IMR-90 (cell line): ENCODE data around the gene SEMA3E. TPM values are rescaled to one million over a fixed set of nuclear protein-coding genes. Genes with fewer than 3 reads are reported as not detected.

Experiments
- ATAC-seq: fragments of 200-7000 bp; cut with Tn5 transposase; 2 replicates; pipeline ENCODE4 v1.9.1; 2020; ENCODE audit warnings: low read depth, mild to moderate bottlenecking, moderate library complexity
- BruUV-seq: library from RNA; stranded (reverse); fragments of 400-500 nt; replicated peaks from 2 replicates; lab custom pipeline; 2021; lab: Mats Ljungman, UMichigan
- CTCF ChIA-PET: fragments of 300-600 bp; formaldehyde crosslinking; extraction: SDS; loops from one replicate; lab custom pipeline; 2021; ENCODE audit warnings: antibody characterized with exemption; lab: Yijun Ruan, JAX
- POLR2A ChIA-PET: fragments of 300-600 bp; sonication (Branson Sonifier 250); formaldehyde crosslinking; loops from one replicate; lab custom pipeline; 2022; ENCODE audit warnings: antibody characterized with exemption; ENCODE audit not compliant: unreplicated experiment; lab: Charles Lee
- DNase-seq: peaks from one replicate; pipeline ENCODE4 v3.0.0; 2013
- H2AFZ ChIP-seq: replicated peaks from 2 replicates; pipeline ENCODE3; 2013; ENCODE audit warnings: low read length, mild to moderate bottlenecking; ENCODE audit not compliant: poor library complexity
- H2AK5ac ChIP-seq: 2 replicates; pipeline ENCODE4 v1.6.1; 2013; ENCODE audit warnings: low read depth, low read length, inconsistent platforms
- H2AK9ac ChIP-seq: replicated peaks from 2 replicates; pipeline ENCODE3; 2013; ENCODE audit warnings: mild to moderate bottlenecking, low read depth, low read length, moderate library complexity; ENCODE audit not compliant: poor library complexity
- H2BK120ac ChIP-seq: 2 replicates; pipeline ENCODE4 v1.6.1; 2013; ENCODE audit warnings: low read depth, low read length, inconsistent platforms
- H2BK15ac ChIP-seq: 3 replicates; pipeline ENCODE4 v1.6.1; 2013; ENCODE audit warnings: low read depth, low read length, inconsistent platforms
- H2BK20ac ChIP-seq: 2 replicates; pipeline ENCODE4 v1.6.1; 2013; ENCODE audit warnings: low read depth, mild to moderate bottlenecking, inconsistent platforms, low read length, moderate library complexity
- H2BK5ac ChIP-seq: 2 replicates; pipeline ENCODE4 v1.6.1; 2013; ENCODE audit warnings: mild to moderate bottlenecking, low read depth, low read length, inconsistent platforms; ENCODE audit not compliant: poor library complexity, severe bottlenecking
- H3K14ac ChIP-seq: replicated peaks from 2 replicates; pipeline ENCODE4 v1.6.1; 2013; ENCODE audit warnings: low read depth, low read length, inconsistent platforms
- H3K18ac ChIP-seq: 2 replicates; pipeline ENCODE4 v1.6.1; 2013; ENCODE audit warnings: low read depth, low read length, control low read depth
- H3K23ac ChIP-seq: 2 replicates; pipeline ENCODE4 v1.6.1; 2013; ENCODE audit warnings: low read depth, low read length, inconsistent platforms
- H3K27ac ChIP-seq: 2 replicates; pipeline ENCODE4 v1.5.1; 2013; ENCODE audit warnings: mild to moderate bottlenecking, control low read depth, low read length; ENCODE audit not compliant: insufficient read depth
- H3K27me3 ChIP-seq: 2 replicates; pipeline ENCODE4 v1.6.1; 2013; ENCODE audit warnings: low read length; ENCODE audit not compliant: control insufficient read depth, insufficient read depth
- H3K36me3 ChIP-seq: 2 replicates; pipeline ENCODE4 v1.6.1; 2013; ENCODE audit warnings: low read length, mixed read lengths; ENCODE audit not compliant: control insufficient read depth, insufficient read depth
- H3K4ac ChIP-seq: 2 replicates; pipeline ENCODE4 v1.6.1; 2013; ENCODE audit warnings: low read depth, low read length, inconsistent platforms
- H3K4me1 ChIP-seq: 2 replicates; pipeline ENCODE4 v1.6.1; 2013; ENCODE audit warnings: low read length, mixed read lengths; ENCODE audit not compliant: control insufficient read depth, insufficient read depth
- H3K4me2 ChIP-seq: 2 replicates; pipeline ENCODE4 v1.6.1; 2013; ENCODE audit warnings: low read depth, mild to moderate bottlenecking, control low read depth, low read length, moderate library complexity
- H3K4me3 ChIP-seq: 2 replicates; pipeline ENCODE4 v1.5.1; 2013; ENCODE audit warnings: low read depth, mild to moderate bottlenecking, control low read depth, low read length, moderate library complexity; ENCODE audit not compliant: insufficient read depth
- H3K56ac ChIP-seq: 2 replicates; pipeline ENCODE4 v1.6.1; 2013; ENCODE audit warnings: low read length, inconsistent platforms; ENCODE audit not compliant: insufficient read depth; ENCODE audit errors: extremely low read depth
- H3K79me1 ChIP-seq, 2 experiments: 2 replicates each; pipeline ENCODE4 v1.6.1; 2013; ENCODE audit warnings: low read length in 2 of 2, inconsistent platforms in 1 of 2, low read depth in 1 of 2
- H3K9ac ChIP-seq: 2 replicates; pipeline ENCODE4 v1.6.1; 2013; ENCODE audit warnings: low read depth, low read length, control low read depth
- H3K9me1 ChIP-seq: 2 replicates; pipeline ENCODE4 v1.6.1; 2013; ENCODE audit warnings: low read length, inconsistent platforms; ENCODE audit not compliant: insufficient read depth
- H3K9me3 ChIP-seq: 2 replicates; pipeline ENCODE4 v1.6.1; 2013; ENCODE audit warnings: low read length; ENCODE audit not compliant: control insufficient read depth, insufficient read depth
- H4K20me1 ChIP-seq: 2 replicates; pipeline ENCODE4 v1.6.1; 2013; ENCODE audit warnings: low read length, inconsistent platforms; ENCODE audit not compliant: insufficient read depth
- H4K5ac ChIP-seq: 2 replicates; pipeline ENCODE4 v1.6.1; 2013; ENCODE audit warnings: mild to moderate bottlenecking, low read depth, low read length, control low read depth
- H4K8ac ChIP-seq, 2 experiments: 2 replicates each; pipeline ENCODE4 v1.6.1; 2013; ENCODE audit warnings: low read depth in 2 of 2, low read length in 2 of 2, control low read depth in 1 of 2, inconsistent platforms in 1 of 2
- H4K91ac ChIP-seq: 2 replicates; pipeline ENCODE4 v1.6.1; 2013; ENCODE audit warnings: low read depth, low read length, inconsistent platforms; ENCODE audit not compliant: insufficient read depth
- BHLHE40 ChIP-seq: fragments of 150-350 bp; IDR thresholded peaks from 2 replicates; pipeline ENCODE4 v1.6.1; 2016; ENCODE audit warnings: mild to moderate bottlenecking, low read depth, low read length
- CEBPB ChIP-seq: IDR thresholded peaks from 2 replicates; pipeline ENCODE4 v1.6.1; 2012; ENCODE audit warnings: low read depth, low read length, improper control_type of control experiment
- CHD1 ChIP-seq: IDR thresholded peaks from 2 replicates; pipeline ENCODE4 v1.6.1; 2012; ENCODE audit warnings: low read depth, low read length, improper control_type of control experiment
- CTCF ChIP-seq: conservative IDR thresholded peaks from 2 replicates; pipeline ENCODE4 v1.5.1; 2012; ENCODE audit warnings: mild to moderate bottlenecking, low read depth, low read length, improper control_type of control experiment
- ELK1 ChIP-seq: fragments of 150-350 bp; IDR thresholded peaks from 2 replicates; pipeline ENCODE4 v1.6.1; 2016; ENCODE audit warnings: low read depth, mild to moderate bottlenecking, low read length, moderate library complexity, borderline replicate concordance
- MAFK ChIP-seq: IDR thresholded peaks from 2 replicates; pipeline ENCODE4 v1.6.1; 2012; ENCODE audit warnings: low read depth, low read length, improper control_type of control experiment
- MAZ ChIP-seq: IDR thresholded peaks from 2 replicates; pipeline ENCODE4 v1.6.1; 2012; ENCODE audit warnings: low read depth, mild to moderate bottlenecking, low read length, improper control_type of control experiment, moderate library complexity, borderline replicate concordance
- MXI1 ChIP-seq: IDR thresholded peaks from 2 replicates; pipeline ENCODE4 v1.6.1; 2012; ENCODE audit warnings: low read depth, mild to moderate bottlenecking, low read length, moderate library complexity, borderline replicate concordance
- NFE2L2 ChIP-seq: fragments of 150-350 bp; IDR thresholded peaks from 2 replicates; pipeline ENCODE4 v1.6.1; 2016; ENCODE audit warnings: low read depth, mild to moderate bottlenecking, low read length
- RFX5 ChIP-seq: IDR thresholded peaks from 2 replicates; pipeline ENCODE4 v1.8.0; 2012; ENCODE audit warnings: low read depth, mild to moderate bottlenecking, low read length, moderate library complexity
- SMC3 ChIP-seq: fragments of 150-350 bp; IDR thresholded peaks from 2 replicates; pipeline ENCODE4 v1.6.1; 2016; ENCODE audit warnings: low read depth, mild to moderate bottlenecking, antibody characterized with exemption, low read length, moderate library complexity
- WGBS, 2 experiments: methylation state at CpG; one replicate each; pipeline versions ENCODE4 v1.1.5 to v1.1.7; 2013; ENCODE audit warnings: missing lambda C conversion rate in 2 of 2; ENCODE audit not compliant: insufficient read length in 1 of 2; ENCODE audit errors: extremely low coverage in 2 of 2; 5-methylcytosine and 5-hydroxymethylcytosine counted together
- dilution Hi-C: fragments of 300-500 bp; cut with HindIII; formaldehyde crosslinking; loops from one replicate; pipeline ENCODE4 v1.14.3; 2018; ENCODE audit warnings: low sequenced_read_pairs; ENCODE audit not compliant: unreplicated experiment
- in situ Hi-C: fragments of 300-500 bp; cut with MboI; formaldehyde crosslinking; loops from 3 replicates; pipeline ENCODE4 v1.14.3; 2019; ENCODE audit warnings: low sequenced_read_pairs, inconsistent platforms, mixed read lengths
- intact Hi-C: fragments of 100-400 bp; cut with micrococcal nuclease; formaldehyde crosslinking; loops from 2 replicates; pipeline ENCODE4 v1.10.0; 2022
- polyA plus RNA-seq, 3 experiments: library from polyadenylated mRNA; depleted of rRNA; stranded (reverse); fragments of >200 nt; gene quantifications; 2 replicates each; pipeline ENCODE4 v1.2.3, GENCODE V29; 2012; ENCODE audit warnings: low replicate concordance in 1 of 3
- total RNA-seq: library from RNA; depleted of rRNA; stranded (reverse); fragments of >200 nt; gene quantifications from 2 replicates; pipeline ENCODE4 v1.2.3, GENCODE V29; 2012

The SEMA3E gene
- total and polyA plus RNA-seq, 2 of the 4 experiments (the other 2 are of a cell fraction) = 0.31 to 0.72 TPM

- dilution Hi-C loops = no loop called here
- no peak overlapping the region for H2BK120ac ChIP-seq
- no peak for TF ChIP-seq MAFK
- TF ChIP-seq NFE2L2 = no peak
- no peak for TF ChIP-seq SMC3
- no peak for TF ChIP-seq CTCF
- TF ChIP-seq ELK1 = no peak
- TF ChIP-seq BHLHE40 = no peak
- no peak for TF ChIP-seq MAZ
- no peak for TF ChIP-seq RFX5
- TF ChIP-seq CHD1 = no peak
- TF ChIP-seq MXI1 = no peak
- no peak for TF ChIP-seq CEBPB
- no peaks in the 10 kb centered on the region for H3K36me3 ChIP-seq
- H3K4me2 ChIP-seq = no peak overlapping the region
- no peaks in the 10 kb centered on the region for H3K9me1 ChIP-seq
- H2BK15ac ChIP-seq = no peak overlapping the region
- H3K23ac ChIP-seq = no peak overlapping the region
- H3K4me3 ChIP-seq = no peak overlapping the region
- H3K4me1 ChIP-seq = no peaks in the 10 kb centered on the region
- H3K14ac ChIP-seq = no peak overlapping the region
- H2BK20ac ChIP-seq = no peak overlapping the region
- no peaks in the 10 kb centered on the region for H3K79me1 ChIP-seq
- WGBS, 2 experiments = no CpG with 5 or more reads among the region's 2 CpGs
- H3K18ac ChIP-seq = no peak overlapping the region
- H4K91ac ChIP-seq = no peak overlapping the region
- in situ Hi-C loops = no loop called here
- H3K27ac ChIP-seq = no peak overlapping the region
- H3K56ac ChIP-seq = no peak overlapping the region
- no peak overlapping the region for H4K5ac ChIP-seq
- BruUV-seq = no TSS peak
- no peak overlapping the region for H2AFZ ChIP-seq
- H4K20me1 ChIP-seq = no peaks in the 10 kb centered on the region
- H2BK5ac ChIP-seq = no peak overlapping the region
- POLR2A ChIA-PET = no interaction called here
- H4K8ac ChIP-seq = no peak overlapping the region
- H2AK5ac ChIP-seq = no peak overlapping the region
- peaks cover 2% of the 10 kb centered on the region for H3K27me3 ChIP-seq
- DNase-seq = no peak
- no peak overlapping the region for H2AK9ac ChIP-seq
- H3K9ac ChIP-seq = no peak overlapping the region
- ATAC-seq = no peak
- no peak overlapping the region for H3K4ac ChIP-seq
- CTCF ChIA-PET = no interaction called here
- no peaks in the 10 kb centered on the region for H3K9me3 ChIP-seq
- intact Hi-C loops = no loop called here
These were observed 161.1 kb downstream of the SEMA3E start for GRCh38 chr7:83487801-83488200.
